Medulla oblongata (tissue), 1 donor: Measurements from ENCODE around the gene NRXN3.

Experiments
- DNase-seq: peaks from one replicate; pipeline ENCODE4 v3.0.0-alpha.2; 2015; ENCODE audit errors: extremely low spot score

The NRXN3 gene

DNA sequence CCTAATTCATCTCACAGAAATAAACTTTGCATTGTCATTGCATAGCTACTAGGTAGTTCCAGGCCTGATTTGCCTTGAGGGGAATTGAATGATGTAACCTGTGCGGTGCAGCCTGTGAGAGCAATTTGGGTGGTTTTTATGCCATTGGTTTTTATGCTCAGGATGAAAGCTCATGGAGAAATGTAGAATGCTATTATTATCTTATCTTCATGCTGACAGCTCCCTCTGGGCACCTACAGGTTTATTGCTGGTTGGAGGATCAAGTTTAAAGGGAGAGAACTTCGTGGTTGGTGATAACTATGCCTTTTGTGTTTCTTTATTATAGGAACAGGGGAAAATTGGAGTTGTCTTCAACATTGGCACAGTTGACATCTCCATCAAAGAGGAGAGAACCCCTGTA, 1493.3 kb downstream of the NRXN3 start:
- no peak for DNase-seq

- DNase-seq, result no peak
Measured at GRCh38 chr14:79665556-79665955, 1495.4 kb downstream of the NRXN3 start.

DNA sequence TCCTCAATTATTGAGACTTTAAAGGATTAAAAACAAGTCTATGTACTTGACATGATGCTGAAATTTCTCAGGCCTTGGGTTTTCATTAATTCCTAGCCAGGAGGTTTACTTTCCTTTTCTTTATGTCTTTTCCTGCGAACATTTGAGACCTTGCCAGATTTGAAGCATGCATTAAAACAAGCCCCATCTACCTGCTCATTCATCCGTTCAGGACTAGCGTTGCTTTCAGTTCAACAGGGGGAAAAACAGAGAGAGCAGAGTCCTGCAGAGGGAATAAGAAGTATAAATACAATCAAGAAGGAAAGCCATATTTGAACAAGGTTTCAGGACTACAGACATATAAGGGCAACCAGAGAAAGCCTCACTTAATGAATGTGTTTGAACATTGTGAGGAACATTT, 1498.8 kb downstream of the NRXN3 start:
- no peak for DNase-seq

GRCh38 chr14:79670811-79671210, 1500.6 kb downstream of the NRXN3 start:
- DNase-seq, result no peak

DNA sequence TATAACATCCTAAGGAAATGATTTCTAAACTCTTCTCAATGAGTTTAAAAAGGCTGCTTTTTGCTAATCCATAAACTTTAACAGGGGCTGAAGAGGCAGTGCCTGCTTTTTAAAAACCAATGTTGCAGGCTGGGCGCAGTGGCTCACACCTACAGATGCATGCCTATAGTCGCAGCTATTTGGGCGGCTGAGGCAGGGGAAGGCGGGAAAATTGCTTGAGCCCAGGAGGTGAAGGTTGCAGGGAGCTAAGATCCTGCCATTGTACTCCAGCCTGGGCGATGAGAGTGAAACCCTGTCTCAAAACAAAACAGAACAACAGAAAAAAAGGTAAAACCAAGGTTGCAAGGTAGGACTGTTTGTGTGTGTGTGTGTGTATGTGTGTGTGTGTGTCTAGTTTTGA, 1509.9 kb downstream of the NRXN3 start:
- no peak for DNase-seq

GRCh38 chr14:79686196-79686595, 1516.0 kb downstream of the NRXN3 start:
- no peak for DNase-seq

DNA sequence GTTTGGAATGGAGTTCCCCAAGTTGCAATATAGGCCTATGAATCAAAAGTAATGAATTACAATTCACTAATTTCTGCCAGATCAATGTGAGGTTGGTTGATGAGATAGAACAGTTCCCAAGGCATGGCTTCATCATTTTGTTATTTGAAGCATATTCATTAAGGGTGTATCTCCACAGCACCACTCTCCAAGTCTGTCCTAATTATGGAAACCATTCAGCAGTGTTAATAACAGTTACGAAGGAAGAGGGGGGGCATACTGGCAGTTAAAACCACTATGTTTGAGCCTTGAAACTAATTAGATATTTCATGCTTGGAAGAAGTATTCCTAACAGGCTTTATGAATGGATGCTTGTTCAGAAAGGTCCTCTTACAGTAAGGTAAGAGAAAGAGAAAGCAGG, 1520.8 kb downstream of the NRXN3 start:
- DNase-seq, result no peak

DNA sequence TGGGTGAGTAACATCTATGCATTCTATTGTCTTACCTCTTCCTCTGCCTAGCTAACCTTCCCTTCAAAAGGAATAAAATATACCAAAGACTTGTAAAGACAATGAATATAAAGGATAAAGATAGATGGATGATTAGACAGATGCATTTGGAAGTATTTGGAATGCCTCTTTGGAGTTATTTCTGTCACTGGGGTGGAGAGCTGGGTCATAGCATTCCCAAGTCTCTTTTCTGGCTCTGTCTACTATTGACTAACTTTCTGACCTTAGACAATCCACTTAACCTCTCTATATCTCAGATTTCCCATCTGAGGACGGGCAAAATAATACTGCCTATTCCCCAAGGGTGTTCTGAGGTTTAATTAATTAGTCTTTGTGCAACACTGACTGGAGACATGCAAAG, 1523.8 kb downstream of the NRXN3 start:
- no peak for DNase-seq

DNA sequence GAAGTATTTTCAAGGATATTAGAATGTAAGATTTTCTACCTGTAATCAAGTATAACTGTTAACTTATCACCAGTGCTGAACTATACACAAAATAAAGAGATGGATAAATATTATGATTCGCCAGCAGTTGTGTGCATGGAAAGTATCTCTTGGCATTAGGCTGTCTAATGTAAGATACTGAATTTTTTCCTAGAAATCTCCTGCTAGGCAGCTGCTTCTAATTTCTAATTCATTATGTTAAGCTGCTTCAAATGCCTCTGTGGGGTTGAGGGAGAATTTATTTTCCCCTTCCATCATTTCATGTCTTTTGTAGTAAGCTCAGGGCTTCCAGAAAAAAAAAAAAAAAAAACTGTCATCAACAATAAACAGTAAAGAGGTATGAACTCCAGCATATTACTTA, 1525.1 kb downstream of the NRXN3 start:
- no peak for DNase-seq

GRCh38 chr14:79698298-79698711, 1528.1 kb downstream of the NRXN3 start:
- DNase-seq, result no peak

GRCh38 chr14:79699206-79699605, 1529.0 kb downstream of the NRXN3 start:
- DNase-seq, result no peak

DNA sequence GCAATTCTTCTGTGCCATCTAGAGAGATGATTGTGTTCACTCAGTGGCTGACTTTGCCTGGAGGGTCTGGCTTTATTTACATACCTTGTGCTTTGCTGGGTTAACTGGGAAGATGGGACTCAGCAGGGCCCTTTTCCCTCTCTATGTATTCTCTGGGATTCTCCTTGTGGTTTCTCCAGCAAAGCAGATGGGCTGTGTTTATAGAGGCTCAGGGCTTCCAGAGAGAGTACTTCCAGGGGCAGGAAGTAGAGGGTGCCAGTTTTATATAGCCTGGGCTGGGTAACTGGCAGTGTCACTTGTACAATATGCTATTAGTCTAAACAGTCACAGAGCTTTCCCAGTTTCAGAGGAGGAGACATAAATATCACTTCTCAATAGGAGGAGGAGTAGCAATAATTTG, 1531.2 kb downstream of the NRXN3 start:
- no peak for DNase-seq

DNA sequence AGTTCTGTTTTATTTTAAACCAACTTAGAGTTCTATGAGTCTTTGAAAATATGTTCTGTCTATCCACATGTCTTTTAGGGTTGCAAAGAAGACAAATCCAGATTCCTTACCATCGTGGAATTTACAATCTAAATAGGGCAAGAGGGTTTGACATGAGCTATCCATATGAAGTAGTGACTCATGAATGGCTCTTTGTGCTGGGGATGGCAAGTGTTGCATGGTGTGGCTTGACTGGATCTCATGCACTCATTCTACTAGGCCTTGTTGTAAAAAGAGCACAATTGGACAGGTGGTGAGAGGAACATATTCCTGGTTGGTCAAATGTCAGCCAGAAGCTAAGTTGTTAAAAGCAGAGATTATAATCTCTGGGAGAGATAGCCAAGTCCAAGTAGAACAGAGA, 1532.0 kb downstream of the NRXN3 start:
- no peak for DNase-seq

DNA sequence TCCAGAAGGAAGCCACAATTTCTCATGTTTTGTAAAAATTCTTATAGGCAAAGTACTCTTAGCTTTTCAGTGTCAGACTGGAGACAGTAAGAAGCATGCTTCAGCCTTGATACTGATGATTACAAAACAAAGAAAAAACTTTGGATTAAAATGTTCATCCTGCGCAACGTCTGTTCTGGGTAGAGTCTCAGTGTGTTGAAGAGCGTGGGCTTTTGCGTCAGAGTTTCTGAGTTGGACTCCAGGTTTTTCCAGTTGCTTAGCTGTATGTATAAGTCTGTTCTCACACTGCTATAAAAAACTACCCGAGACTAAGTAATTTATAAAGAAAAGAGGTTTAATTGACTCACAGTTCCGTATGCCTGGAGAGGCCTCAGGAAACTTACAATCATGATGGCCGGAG, 1533.0 kb downstream of the NRXN3 start:
- DNase-seq, result no peak

- DNase-seq, result no peak
Measured at GRCh38 chr14:79704041-79704807, 1534.1 kb downstream of the NRXN3 start.

- no peak for DNase-seq
Measured at GRCh38 chr14:79705126-79705894, 1535.1 kb downstream of the NRXN3 start.

- no peak for DNase-seq
Measured at GRCh38 chr14:79706382-79706781, 1536.2 kb downstream of the NRXN3 start.

DNA sequence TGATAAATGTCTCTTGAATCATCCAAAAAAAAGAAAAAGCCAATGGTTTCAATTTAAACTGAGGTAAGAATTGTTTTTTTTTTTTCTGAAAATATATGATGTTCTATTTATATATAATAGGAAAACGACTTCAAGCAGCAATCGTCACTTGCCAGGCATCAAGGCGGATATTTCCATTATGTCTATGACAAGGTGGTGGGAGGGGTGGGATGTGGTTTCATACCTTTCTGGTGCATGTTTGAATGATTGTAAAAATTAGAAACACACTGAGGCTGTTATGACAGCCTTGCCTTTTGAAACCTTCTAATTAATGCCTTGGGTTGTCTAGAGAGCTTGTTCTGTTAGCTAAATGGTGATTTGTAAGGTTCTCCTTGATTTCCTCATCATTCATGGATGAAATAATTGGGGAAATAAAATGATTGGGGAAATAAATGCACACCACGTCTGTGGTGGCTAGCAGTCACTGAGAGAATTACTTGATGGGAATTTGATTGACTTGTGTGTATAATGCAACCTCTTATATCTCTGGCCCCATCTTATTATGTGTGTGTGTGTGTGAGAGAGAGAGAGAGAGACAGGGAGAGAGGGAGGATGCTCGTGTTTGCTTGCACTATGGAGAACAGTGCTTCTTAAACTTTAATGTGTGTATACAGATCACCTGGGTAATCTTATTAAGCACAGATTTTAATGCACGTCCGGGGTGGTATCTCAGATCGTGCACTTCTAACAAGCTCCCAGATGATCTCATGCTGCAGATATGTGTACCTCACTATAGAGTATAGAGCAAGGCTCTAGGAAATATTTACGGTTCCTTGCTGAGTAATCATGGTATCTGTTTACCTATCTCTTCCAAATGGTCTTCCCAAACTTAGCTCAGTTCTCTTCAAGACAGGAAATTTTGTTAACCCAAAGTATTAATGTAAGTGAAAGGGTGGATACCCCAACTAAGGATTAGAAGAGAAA, 1538.5 kb downstream of the NRXN3 start:
- DNase-seq, result no peak

- no peak for DNase-seq
Measured at GRCh38 chr14:79709573-79709972, 1539.4 kb downstream of the NRXN3 start.

GRCh38 chr14:79712302-79712950, 1542.3 kb downstream of the NRXN3 start:
- DNase-seq, result no peak

- DNase-seq, result no peak
Measured at GRCh38 chr14:79721399-79722084, 1551.4 kb downstream of the NRXN3 start.
